Osteocyte (in vitro differentiated cells): ENCODE measurements around the gene AP4M1. TPM values are rescaled to one million over a fixed set of nuclear protein-coding genes. Genes with fewer than 3 reads are reported as not detected.
A peak's percentile ranks its signal among the peaks of the same experiment; 100 is the strongest.

Experiments used
- DNase-seq: peaks from one replicate; pipeline ENCODE4 v3.0.0; 2021; ENCODE audit warnings: mixed read lengths; ENCODE audit not compliant: unreplicated experiment; ENCODE audit errors: extremely low spot score
- H3K27ac Mint-ChIP-seq: one replicate; pipeline ENCODE4 v1.8.0; 2021; ENCODE audit warnings: mild to moderate bottlenecking, mixed read lengths; ENCODE audit not compliant: unreplicated experiment
- H3K27me3 Mint-ChIP-seq: one replicate; pipeline ENCODE4 v1.8.0; 2021; ENCODE audit warnings: mixed read lengths; ENCODE audit not compliant: unreplicated experiment
- H3K36me3 Mint-ChIP-seq: one replicate; pipeline ENCODE4 v1.8.0; 2021; ENCODE audit warnings: mixed read lengths; ENCODE audit not compliant: unreplicated experiment
- H3K4me1 Mint-ChIP-seq: one replicate; pipeline ENCODE4 v1.8.0; 2021; ENCODE audit warnings: mixed read lengths; ENCODE audit not compliant: unreplicated experiment
- H3K4me3 Mint-ChIP-seq: one replicate; pipeline ENCODE4 v1.8.0; 2021; ENCODE audit warnings: mild to moderate bottlenecking, moderate library complexity, mixed read lengths; ENCODE audit not compliant: unreplicated experiment
- H3K9me3 Mint-ChIP-seq: one replicate; pipeline ENCODE4 v1.8.0; 2021; ENCODE audit warnings: mixed read lengths; ENCODE audit not compliant: unreplicated experiment
- CTCF ChIP-seq: fragments of 200-600 bp; sonication (generic); IDR thresholded peaks from 2 replicates; pipeline ENCODE4 v1.5.0; 2021; ENCODE audit warnings: antibody characterized with exemption, mild to moderate bottlenecking, moderate library complexity
- long read RNA-seq: library from polyadenylated mRNA; unstranded; transcript quantifications from one replicate; pipeline ENCODE4 v2.0.0, GENCODE V29; 2021
- total RNA-seq: library from RNA; stranded (reverse); gene quantifications from 2 replicates; pipeline ENCODE4 v1.2.1, GENCODE V29; 2021

Gene AP4M1
- 22.0 and 27.4 TPM in 2 replicates for total RNA-seq
- long read RNA-seq, transcript AP4M1-201 (15 exons, 1,817 nt) = major isoform, 52 of 79 reads
- long read RNA-seq, partial matches to known transcripts = 4 of 79 reads
- long read RNA-seq, other reads (novel, unspliced or antisense) = 18 of 79 reads

- DNase-seq = peak; percentile 99
- TF ChIP-seq CTCF = no peak
- Mint-ChIP-seq H3K27me3 (no peaks in the 10 kb centered on the region), H3K4me1 (peaks cover 29% of the 10 kb centered on the region), H3K4me3 (peak within 1 kb of the TSS; percentile 91), H3K9me3 (no peaks in the 10 kb centered on the region), H3K36me3 (peaks cover 33% of the 10 kb centered on the region), H3K27ac (peak within 1 kb of the TSS; percentile 98)
These were observed at the start of gene AP4M1, which contains the start of gene MCM7 for GRCh38 chr7:100101016-100101862. Gene AP4M1 (plus strand): TSS chr7:100101643. CDS start chr7:100101715, 72 bp downstream. Gene MCM7 (minus strand): TSS chr7:100101397. CDS start chr7:100101294, 103 bp downstream.

- peaks cover 13% of the 10 kb centered on the region for H3K36me3 Mint-ChIP-seq
- peak; percentile 43 for TF ChIP-seq CTCF
- no peak overlapping the region for H3K27ac Mint-ChIP-seq
- no peak overlapping the region for H3K4me3 Mint-ChIP-seq
- no peaks in the 10 kb centered on the region for H3K27me3 Mint-ChIP-seq
- peaks cover 24% of the 10 kb centered on the region for H3K4me1 Mint-ChIP-seq
- DNase-seq = no peak
- no peaks in the 10 kb centered on the region for H3K9me3 Mint-ChIP-seq
These were observed 48.2 kb upstream of the AP4M1 start for GRCh38 chr7:100053215-100053614.

- TF ChIP-seq CTCF = no peak
- Mint-ChIP-seq H3K27ac (no peak overlapping the region), H3K36me3 (peaks cover 34% of the 10 kb centered on the region), H3K27me3 (no peaks in the 10 kb centered on the region), H3K4me1 (peaks cover 2% of the 10 kb centered on the region), H3K9me3 (no peaks in the 10 kb centered on the region), H3K4me3 (no peak overlapping the region)
- DNase-seq = no peak
These were observed 44.4 kb upstream of the AP4M1 start for GRCh38 chr7:100057006-100057405.

GRCh38 chr7:100059251-100059739 is 42.1 kb upstream of the AP4M1 start:
- no peak for TF ChIP-seq CTCF
- H3K27me3 Mint-ChIP-seq = no peaks in the 10 kb centered on the region
- DNase-seq = no peak
- no peak overlapping the region for H3K4me3 Mint-ChIP-seq
- peaks cover 45% of the 10 kb centered on the region for H3K36me3 Mint-ChIP-seq
- no peaks in the 10 kb centered on the region for H3K9me3 Mint-ChIP-seq
- H3K4me1 Mint-ChIP-seq = no peaks in the 10 kb centered on the region
- no peak overlapping the region for H3K27ac Mint-ChIP-seq
